ENCODE measurements around the gene SFXN5. TPM values are rescaled to one million over a fixed set of nuclear protein-coding genes. Genes with fewer than 3 reads are reported as not detected.

The SFXN5 gene
- total RNA-seq, 1 experiment from 2014 or later = 27.8 TPM

- ChIA-PET POLR2A (no interaction called here), CTCF (interaction anchor here (0.6 kb wide), 2 partner anchors 53 to 67 kb away, joined by 3 to 10 read pairs; no protein-coding TSS in a partner anchor)
- ATAC-seq (no peak), DNase-seq (ENCODE audit: low read depth, low spot score) (no peak)
- H3K9me3 ChIP-seq (ENCODE audit: control insufficient read depth, insufficient read depth, low read depth, low read length) = no peaks in the 10 kb centered on the region
- peaks cover 16% of the 10 kb centered on the region for H3K4me1 ChIP-seq (ENCODE audit: control insufficient read depth, insufficient read depth, low read length)
- peak overlapping the region; percentile 14; the same call in 1 of the 2 replicates for H3K27ac ChIP-seq (ENCODE audit: low read length)
- in situ Hi-C loops (cut with HindIII; ENCODE audit: low pct_unique_long_range_greater_than_20kb, low sequenced_read_pairs) = no loop called here
- BruUV-seq (replicated peaks) = no TSS peak
- intact Hi-C loops (cut with micrococcal nuclease; ENCODE audit: unreplicated experiment) = no loop called here
- peak overlapping the region; percentile 70 to 71; a peak in 2 of 4 replicates for H3K4me3 ChIP-seq (ENCODE audit: low read depth in 2 of 2, low read length in 2 of 2)
- H3K36me3 ChIP-seq (ENCODE audit: control insufficient read depth, insufficient read depth, low read length) = peaks cover 2% of the 10 kb centered on the region; the same call in 1 of the 2 replicates
- H3K27me3 ChIP-seq (ENCODE audit: control insufficient read depth, insufficient read depth, low read length) = no peaks in the 10 kb centered on the region
- TF ChIP-seq POLR2AphosphoS5 (IDR thresholded peaks at IDR 0.05; ENCODE audit: low read depth, low read length) (no peak), CTCF (IDR thresholded peaks at IDR 0.05) (no peak), SIN3A (IDR thresholded peaks at IDR 0.05; ENCODE audit: borderline replicate concordance, insufficient read depth, low read depth, low read length) (no peak), TCF7L2 (IDR thresholded peaks at IDR 0.05; ENCODE audit: low read depth, low read length) (no peak), REST (IDR thresholded peaks at IDR 0.05; ENCODE audit: insufficient read depth in 1 of 2, low read depth in 2 of 2, low read length in 1 of 2) (no peak)
These were observed 38.9 kb upstream of the SFXN5 start for GRCh38 chr2:73110168-73111072.

- intact Hi-C loops (cut with micrococcal nuclease; ENCODE audit: unreplicated experiment) = no loop called here
- Histone ChIP-seq H3K36me3 (ENCODE audit: control insufficient read depth, insufficient read depth, low read length) (peaks cover 2% of the 10 kb centered on the region; the same call in 1 of the 2 replicates), H3K9me3 (ENCODE audit: control insufficient read depth, insufficient read depth, low read depth, low read length) (no peaks in the 10 kb centered on the region), H3K27ac (ENCODE audit: low read length) (no peak overlapping the region), H3K4me1 (ENCODE audit: control insufficient read depth, insufficient read depth, low read length) (peaks cover 16% of the 10 kb centered on the region), H3K4me3 (ENCODE audit: low read depth in 2 of 2, low read length in 2 of 2) (no peak overlapping the region), H3K27me3 (ENCODE audit: control insufficient read depth, insufficient read depth, low read length) (no peaks in the 10 kb centered on the region)
- no TSS peak for BruUV-seq (replicated peaks)
- ChIA-PET POLR2A (no interaction called here), CTCF (no interaction called here)
- TF ChIP-seq SIN3A (IDR thresholded peaks at IDR 0.05; ENCODE audit: borderline replicate concordance, insufficient read depth, low read depth, low read length) = no peak
- no peak for TF ChIP-seq POLR2AphosphoS5 (IDR thresholded peaks at IDR 0.05; ENCODE audit: low read depth, low read length)
- no peak for TF ChIP-seq TCF7L2 (IDR thresholded peaks at IDR 0.05; ENCODE audit: low read depth, low read length)
- TF ChIP-seq CTCF (IDR thresholded peaks at IDR 0.05) = no peak
- TF ChIP-seq REST (IDR thresholded peaks at IDR 0.05; ENCODE audit: insufficient read depth in 1 of 2, low read depth in 2 of 2, low read length in 1 of 2) = no peak
- DNase-seq (ENCODE audit: low read depth, low spot score) (no peak), ATAC-seq (no peak)
- in situ Hi-C loops (cut with HindIII; ENCODE audit: low pct_unique_long_range_greater_than_20kb, low sequenced_read_pairs) = no loop called here
These were observed 38.1 kb upstream of the SFXN5 start for GRCh38 chr2:73109431-73110167.

Measured in Panc1 (cell line).